B cell (primary cell): ENCODE results near the gene CRK. TPM values are rescaled to one million over a fixed set of nuclear protein-coding genes. Genes with fewer than 3 reads are reported as not detected.

Experiments
- ATAC-seq: fragments of 200-7000 bp; cut with Tn5 transposase; one replicate; pipeline ENCODE4 v1.10.0; 2021; ENCODE audit warnings: low read depth, mild to moderate bottlenecking, moderate number of reproducible peaks, moderate library complexity
- CTCF ChIA-PET: fragments of 350-600 bp; sonication (Branson Sonifier 250); formaldehyde crosslinking; loops from one replicate; lab custom pipeline; 2021; ENCODE audit warnings: antibody characterized with exemption, inconsistent platforms; lab: Charles Lee
- POLR2A ChIA-PET: fragments of 350-600 bp; sonication (Branson Sonifier 250); formaldehyde crosslinking; loops from one replicate; lab custom pipeline; 2021; ENCODE audit warnings: antibody characterized with exemption; lab: Charles Lee
- DNase-seq: peaks from one replicate; pipeline ENCODE4 v3.0.0; 2013
- H2AFZ ChIP-seq: 2 replicates; pipeline ENCODE4 v1.6.1; 2012; ENCODE audit warnings: mild to moderate bottlenecking, low read depth, low read length; ENCODE audit not compliant: insufficient read depth, poor library complexity, severe bottlenecking
- H3K27ac ChIP-seq, 2 donors: 1 replicate in 1 of 2; 2 replicates in 1 of 2; pipeline ENCODE4 v1.5.1; 2012 to 2013; ENCODE audit warnings: low read length in 2 of 2, mild to moderate bottlenecking in 2 of 2, moderate library complexity in 1 of 2
- H3K27me3 ChIP-seq, 4 experiments: fragments of 200-600 bp in 1 of 4; sonication (generic) in 1 of 4; replicated peaks in 1 of 4; 1 replicate in 2 of 4; 2 replicates in 2 of 4; pipeline versions ENCODE4 v1.6.1 to v1.7.0; 2013 to 2016; ENCODE audit warnings: low read length in 3 of 4, mild to moderate bottlenecking in 2 of 4, mixed read lengths in 1 of 4, moderate library complexity in 1 of 4; ENCODE audit not compliant: insufficient read depth in 4 of 4, control insufficient read depth in 3 of 4; ENCODE audit errors: control extremely low read depth in 1 of 4
- H3K36me3 ChIP-seq, 2 experiments: replicated peaks in 1 of 2; 1 replicate in 1 of 2; 2 replicates in 1 of 2; pipeline versions ENCODE4 v1.6.1 to v1.7.1; 2013; ENCODE audit warnings: low read length in 1 of 2; ENCODE audit not compliant: insufficient read depth in 2 of 2, control insufficient read depth in 1 of 2; ENCODE audit errors: control extremely low read depth in 1 of 2, extremely low read depth in 1 of 2
- H3K4me1 ChIP-seq, 2 donors: fragments of 200-600 bp in 1 of 2; sonication (generic) in 1 of 2; 1 replicate in 1 of 2; 2 replicates in 1 of 2; pipeline versions ENCODE4 v1.5.1 to v1.6.1; 2013 to 2017; ENCODE audit warnings: low read length in 2 of 2; ENCODE audit not compliant: control insufficient read depth in 2 of 2, insufficient read depth in 2 of 2
- H3K4me2 ChIP-seq: replicated peaks from 2 replicates; pipeline ENCODE3; 2012; ENCODE audit warnings: mild to moderate bottlenecking, low read depth, low read length; ENCODE audit not compliant: poor library complexity, severe bottlenecking
- H3K4me3 ChIP-seq, 5 experiments: fragments of 200-600 bp in 1 of 5; sonication (generic) in 1 of 5; 1 replicate in 3 of 5; 2 replicates in 2 of 5; pipeline versions ENCODE4 v1.5.1 to v1.7.0; 2011 to 2016; ENCODE audit warnings: low read length in 4 of 5, mild to moderate bottlenecking in 4 of 5, low read depth in 2 of 5, control low read depth in 1 of 5, moderate library complexity in 1 of 5; ENCODE audit not compliant: insufficient read depth in 1 of 5; ENCODE audit errors: control extremely low read depth in 1 of 5, extremely low read depth in 1 of 5
- H3K79me2 ChIP-seq: fragments of 200-600 bp; sonication (generic); one replicate; pipeline ENCODE4 v1.6.0; 2016; ENCODE audit warnings: low read length; ENCODE audit not compliant: control insufficient read depth, insufficient read depth
- H3K9ac ChIP-seq: fragments of 200-600 bp; sonication (generic); 2 replicates; pipeline ENCODE4 v1.6.1; 2017; ENCODE audit warnings: mild to moderate bottlenecking, low read length, moderate library complexity
- H3K9me3 ChIP-seq, 3 donors: one replicate each; pipeline versions ENCODE4 v1.6.1 to v1.7.1; 2013; ENCODE audit warnings: low read length in 2 of 3; ENCODE audit not compliant: control insufficient read depth in 2 of 3, insufficient read depth in 1 of 3; ENCODE audit errors: control extremely low read depth in 1 of 3
- H4K20me1 ChIP-seq: 2 replicates; pipeline ENCODE4 v1.6.0; 2012; ENCODE audit warnings: mild to moderate bottlenecking, low read length; ENCODE audit not compliant: insufficient read depth, control insufficient read depth, poor library complexity, severe bottlenecking
- H3K27ac Mint-ChIP-seq: one replicate; pipeline ENCODE4 v1.8.0; 2021; ENCODE audit warnings: mixed read lengths
- H3K27me3 Mint-ChIP-seq: one replicate; pipeline ENCODE4 v1.8.0; 2021; ENCODE audit warnings: mixed read lengths
- H3K4me1 Mint-ChIP-seq: one replicate; pipeline ENCODE4 v1.8.0; 2021; ENCODE audit warnings: mixed read lengths
- H3K4me3 Mint-ChIP-seq: one replicate; pipeline ENCODE4 v1.8.0; 2021; ENCODE audit warnings: mixed read lengths
- H3K9me3 Mint-ChIP-seq: one replicate; pipeline ENCODE4 v1.8.0; 2022; ENCODE audit warnings: mixed read lengths; ENCODE audit not compliant: insufficient read depth
- CTCF ChIP-seq: fragments of 200-600 bp; IDR thresholded peaks from one replicate; pipeline ENCODE4 v1.8.0; 2022; ENCODE audit warnings: antibody characterized with exemption, mild to moderate bottlenecking
- EZH2 ChIP-seq: IDR thresholded peaks from 2 replicates; pipeline ENCODE4 v1.6.1; 2012; ENCODE audit warnings: borderline replicate concordance, low read depth, mild to moderate bottlenecking, moderate library complexity, low read length; ENCODE audit not compliant: insufficient read depth, poor library complexity, severe bottlenecking
- WGBS: methylation state at CpG from one replicate; pipeline ENCODE4 v1.1.5; 2013; ENCODE audit warnings: missing lambda C conversion rate; ENCODE audit not compliant: insufficient coverage; 5-methylcytosine and 5-hydroxymethylcytosine counted together
- intact Hi-C: fragments of 100-400 bp; cut with micrococcal nuclease; formaldehyde crosslinking; loops from one replicate; pipeline ENCODE4 v1.10.0; 2022
- polyA plus RNA-seq: library from polyadenylated mRNA; depleted of rRNA; stranded (reverse); fragments of >200 nt; gene quantifications from 2 replicates; pipeline ENCODE4 v1.2.3, GENCODE V29; 2012
- total RNA-seq, 2 donors: library from RNA; stranded (reverse); fragments of 120-200 nt in 1 of 2; gene quantifications; 1 replicate in 1 of 2; 2 replicates in 1 of 2; pipeline versions ENCODE4 v1.2.3 to v1.2.4, GENCODE V29; 2013 to 2022

The CRK gene
- total and polyA plus RNA-seq, 2 donors (not counting 1 experiment from before 2014, with no cell fraction given), result 8.2 to 36.4 TPM

DNA sequence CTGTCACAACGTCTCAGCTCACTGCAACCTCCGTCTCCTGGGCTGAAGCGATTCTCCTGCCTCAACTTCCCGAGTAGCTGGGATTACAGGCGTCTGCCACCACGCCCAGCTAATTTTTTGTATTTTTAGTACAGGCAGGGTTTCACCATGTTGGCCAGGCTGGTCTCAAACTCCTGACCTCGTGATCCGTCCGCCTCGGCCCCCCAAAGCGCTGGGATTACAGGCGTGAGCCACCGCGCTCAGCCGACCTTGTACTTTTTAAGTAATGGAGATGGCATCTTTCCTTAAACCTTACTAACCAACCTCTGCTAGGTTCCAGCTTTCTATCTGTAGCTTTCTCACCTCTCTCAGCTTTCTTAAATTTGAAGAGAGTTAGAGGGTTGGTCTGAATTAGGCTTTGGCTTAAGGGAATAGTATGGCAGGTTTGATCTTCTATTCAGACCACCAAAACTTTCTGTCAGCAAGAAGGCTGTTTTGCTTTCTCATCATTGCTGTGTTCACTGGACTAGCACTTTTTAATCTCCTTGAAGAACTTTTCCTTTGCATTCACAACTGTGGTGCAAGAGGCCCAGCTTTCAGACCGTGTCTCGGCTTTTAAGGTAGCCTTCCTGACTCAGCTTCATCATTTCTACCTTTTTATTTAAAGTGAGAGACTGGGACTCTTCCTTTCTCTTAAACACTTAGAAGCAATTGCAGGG, 84.0 kb downstream of the CRK start:
- Histone ChIP-seq H3K9ac (no peak overlapping the region), H3K27me3 (no peaks in the 10 kb centered on the region), H3K4me2 (no peak overlapping the region), H3K4me1 (peaks cover 39 to 40% of the 10 kb centered on the region in 2 donors), H3K4me3 (no peak overlapping the region), H4K20me1 (peaks cover 91% of the 10 kb centered on the region), H3K9me3 (no peaks in the 10 kb centered on the region), H3K36me3 (peaks cover 0 to 27% of the 10 kb centered on the region in 2 experiments), H3K79me2 (peaks cover 100% of the 10 kb centered on the region), H2AFZ (no peak overlapping the region), H3K27ac (no peak overlapping the region)
- Mint-ChIP-seq H3K9me3 (no peaks in the 10 kb centered on the region), H3K4me1 (peaks cover 64% of the 10 kb centered on the region), H3K4me3 (no peak overlapping the region), H3K27ac (no peak overlapping the region), H3K27me3 (no peaks in the 10 kb centered on the region)
- DNase-seq (no peak), ATAC-seq (no peak)
- no peak for TF ChIP-seq CTCF
- no peak for TF ChIP-seq EZH2
- intact Hi-C loops, result no loop called here
- ChIA-PET POLR2A (interaction anchor here (0.7 kb wide), 1 partner anchor 20 kb away, joined by 5 read pairs; no protein-coding TSS in a partner anchor), CTCF (interaction anchor here (0.7 to 2.4 kb wide), 6 partner anchors 10 to 687 kb away, joined by 4 to 6 read pairs (median 5); partner anchors contain the start of gene INPP5K)
- 92% methylated on average over 6 of the region's 17 CpGs for WGBS

Other genes starting within 250 kb of the CRK start
- gene BHLHA9, start 185.8 kb downstream of the CRK start, total RNA-seq, result not detected in 2 replicates
- not detected in 2 replicates for gene BHLHA9, start 185.8 kb downstream of the CRK start, polyA plus RNA-seq
- gene TRARG1, start 176.6 kb downstream of the CRK start, total RNA-seq, result not detected in 2 replicates
- gene TRARG1, start 176.6 kb downstream of the CRK start, polyA plus RNA-seq, result not detected in 2 replicates
- gene YWHAE, start 56.0 kb downstream of the CRK start, total RNA-seq, result 149 and 151 TPM in 2 replicates
- 54.3 and 106 TPM in 2 replicates for gene YWHAE, start 56.0 kb downstream of the CRK start, polyA plus RNA-seq
- 81.7 and 111 TPM in 2 replicates for gene MYO1C, start 36.5 kb upstream of the CRK start, total RNA-seq
- gene MYO1C, start 36.5 kb upstream of the CRK start, polyA plus RNA-seq, result 54.7 and 128 TPM in 2 replicates
- 76.7 and 77.9 TPM in 2 replicates for gene INPP5K, start 60.4 kb upstream of the CRK start, total RNA-seq
- 53.8 and 69.6 TPM in 2 replicates for gene INPP5K, start 60.4 kb upstream of the CRK start, polyA plus RNA-seq
- 89.3 and 90.9 TPM in 2 replicates for gene PITPNA, start 106.6 kb upstream of the CRK start, total RNA-seq
- gene PITPNA, start 106.6 kb upstream of the CRK start, polyA plus RNA-seq, result 25.7 and 27.2 TPM in 2 replicates
- 204 and 222 TPM in 2 replicates for gene SLC43A2, start 172.6 kb upstream of the CRK start, total RNA-seq
- gene SLC43A2, start 172.6 kb upstream of the CRK start, polyA plus RNA-seq, result 26.2 and 34.1 TPM in 2 replicates
- gene SCARF1, start 189.5 kb upstream of the CRK start, total RNA-seq, result 3.4 and 3.7 TPM in 2 replicates
- gene SCARF1, start 189.5 kb upstream of the CRK start, polyA plus RNA-seq, result 0.54 and 0.74 TPM in 2 replicates
- gene RILP, start 193.6 kb upstream of the CRK start, total RNA-seq, result 7.0 and 9.4 TPM in 2 replicates
- gene RILP, start 193.6 kb upstream of the CRK start, polyA plus RNA-seq, result 1.1 and 2.0 TPM in 2 replicates
- gene PRPF8, start 228.6 kb upstream of the CRK start, total RNA-seq, result 418 and 423 TPM in 2 replicates
- 174 and 177 TPM in 2 replicates for gene PRPF8, start 228.6 kb upstream of the CRK start, polyA plus RNA-seq